Activated T-cell treated with anti-CD3 and anti-CD28 coated beads, Interleukin-2, amount 50 U/mL, for 72 hours (primary cell): ENCODE data around the gene POLA1. TPM values are rescaled to one million over a fixed set of nuclear protein-coding genes. Genes with fewer than 3 reads are reported as not detected.
"Not testable (repeated sequence)": the region's sequence is repeated elsewhere in the genome, so short reads cannot be mapped to it uniquely, and the experiment has no call there.

Experiments used
- ATAC-seq, 2 donors: fragments of 150-1000 bp; cut with Tn5 transposase; replicated peaks in 1 of 2; 2 replicates each; pipeline ENCODE4 v1.10.0; 2021; ENCODE audit warnings: moderate library complexity in 2 of 2, mild to moderate bottlenecking in 1 of 2
- DNase-seq, 2 donors: peaks; one replicate each; pipeline ENCODE4 v3.0.0; 2021 to 2022; ENCODE audit warnings: mixed read lengths in 1 of 2
- H3K27ac Mint-ChIP-seq: one replicate; pipeline ENCODE4 v1.8.0; 2022; ENCODE audit warnings: mild to moderate bottlenecking, moderate library complexity, mixed read lengths
- H3K27me3 Mint-ChIP-seq: one replicate; pipeline ENCODE4 v1.8.0; 2022; ENCODE audit warnings: low read depth, mixed read lengths
- H3K36me3 Mint-ChIP-seq, 2 donors: one replicate each; pipeline ENCODE4 v1.8.0; 2022; ENCODE audit warnings: mixed read lengths in 2 of 2, mild to moderate bottlenecking in 1 of 2; ENCODE audit not compliant: insufficient read depth in 2 of 2
- H3K4me1 Mint-ChIP-seq: one replicate; pipeline ENCODE4 v1.8.0; 2022; ENCODE audit warnings: low read depth, mixed read lengths
- H3K4me3 Mint-ChIP-seq, 2 donors: one replicate each; pipeline ENCODE4 v1.8.0; 2022; ENCODE audit warnings: mild to moderate bottlenecking in 2 of 2, mixed read lengths in 2 of 2, moderate library complexity in 2 of 2
- H3K9me3 Mint-ChIP-seq, 2 donors: one replicate each; pipeline ENCODE4 v1.8.0; 2022; ENCODE audit warnings: mixed read lengths in 2 of 2
- total RNA-seq, 2 donors: library from RNA; stranded (reverse); gene quantifications; one replicate each; pipeline ENCODE4 v1.2.3, GENCODE V29; 2022

Gene POLA1
- total RNA-seq, 2 donors from 2014 or later = 26.7 to 29.9 TPM

DNA sequence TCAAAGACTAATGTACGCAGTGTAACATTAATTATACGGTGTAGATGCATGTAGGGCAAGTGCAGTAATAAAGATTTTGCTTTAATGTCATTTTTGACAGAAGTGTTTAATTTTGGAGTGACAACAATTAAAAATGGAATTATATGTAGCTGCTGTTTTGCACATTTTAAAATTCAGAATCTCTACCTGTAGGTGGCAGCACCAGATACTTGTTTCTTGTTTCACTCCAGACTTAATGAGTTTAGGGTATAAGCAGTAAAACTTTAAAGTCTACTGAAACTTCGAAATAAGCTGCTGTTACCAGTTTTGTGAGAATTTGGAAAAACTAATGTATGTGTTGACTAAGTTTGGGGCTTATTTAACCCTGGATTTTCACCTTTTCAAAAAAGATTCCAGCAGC is 144.9 kb downstream of the POLA1 start:
- Mint-ChIP-seq H3K4me3 (no peak overlapping the region), H3K27ac (no peak overlapping the region), H3K27me3 (no peaks in the 10 kb centered on the region), H3K36me3 (peaks cover 0 to 4% of the 10 kb centered on the region in 2 donors), H3K9me3 (no peaks in the 10 kb centered on the region), H3K4me1 (no peaks in the 10 kb centered on the region)
- no peak for ATAC-seq
- DNase-seq = peak; percentile 1 to 8

DNA sequence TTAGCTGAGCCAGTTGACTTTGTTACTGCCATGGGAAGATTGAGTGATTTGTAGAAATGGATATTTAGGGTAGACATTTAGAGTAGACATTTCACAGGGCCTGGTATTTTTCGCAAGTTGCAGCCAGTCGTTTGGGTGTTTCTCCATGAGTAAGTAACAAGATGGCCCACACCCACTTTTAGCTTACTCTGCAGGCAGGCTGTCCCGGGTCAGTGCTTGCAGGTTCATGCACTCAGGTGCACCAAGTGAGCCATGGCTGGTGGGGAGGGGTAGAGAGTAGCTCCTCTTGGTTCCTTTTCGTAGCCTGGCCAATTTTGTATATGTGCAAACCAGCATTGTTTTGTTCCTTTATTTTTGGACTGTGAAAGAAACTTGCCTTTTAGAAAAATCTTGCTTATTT is 145.6 kb downstream of the POLA1 start:
- ATAC-seq (no peak), DNase-seq (no peak)
- no peak overlapping the region for H3K4me3 Mint-ChIP-seq
- H3K4me1 Mint-ChIP-seq = no peaks in the 10 kb centered on the region
- H3K27ac Mint-ChIP-seq = no peak overlapping the region
- peaks cover 0 to 4% of the 10 kb centered on the region in 2 donors for H3K36me3 Mint-ChIP-seq
- H3K9me3 Mint-ChIP-seq = no peaks in the 10 kb centered on the region
- H3K27me3 Mint-ChIP-seq = no peaks in the 10 kb centered on the region

DNA sequence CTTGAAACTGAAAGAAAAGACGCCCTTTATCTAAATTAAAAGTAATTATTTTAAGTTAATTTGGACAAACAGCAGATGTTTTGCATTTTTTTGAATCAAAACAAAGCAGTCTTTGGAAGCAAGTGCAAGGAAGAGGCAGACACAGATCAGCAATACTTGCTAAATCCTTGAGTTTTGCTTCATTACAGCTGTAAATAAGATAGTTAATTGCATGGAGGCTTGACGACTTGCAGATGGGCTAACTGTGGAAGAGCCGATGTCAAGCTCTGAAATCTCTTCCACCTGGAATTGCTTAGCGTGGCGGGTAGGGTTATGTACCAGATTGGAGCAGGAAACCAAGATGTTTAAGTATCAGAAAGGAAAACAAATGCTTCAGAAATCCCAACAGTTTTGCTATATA is 148.8 kb downstream of the POLA1 start:
- Mint-ChIP-seq H3K4me3 (no peak overlapping the region), H3K27ac (no peak overlapping the region), H3K9me3 (no peaks in the 10 kb centered on the region), H3K36me3 (peaks cover 0 to 7% of the 10 kb centered on the region in 2 donors), H3K27me3 (no peaks in the 10 kb centered on the region), H3K4me1 (no peaks in the 10 kb centered on the region)
- no peak for DNase-seq
- no peak for ATAC-seq

DNA sequence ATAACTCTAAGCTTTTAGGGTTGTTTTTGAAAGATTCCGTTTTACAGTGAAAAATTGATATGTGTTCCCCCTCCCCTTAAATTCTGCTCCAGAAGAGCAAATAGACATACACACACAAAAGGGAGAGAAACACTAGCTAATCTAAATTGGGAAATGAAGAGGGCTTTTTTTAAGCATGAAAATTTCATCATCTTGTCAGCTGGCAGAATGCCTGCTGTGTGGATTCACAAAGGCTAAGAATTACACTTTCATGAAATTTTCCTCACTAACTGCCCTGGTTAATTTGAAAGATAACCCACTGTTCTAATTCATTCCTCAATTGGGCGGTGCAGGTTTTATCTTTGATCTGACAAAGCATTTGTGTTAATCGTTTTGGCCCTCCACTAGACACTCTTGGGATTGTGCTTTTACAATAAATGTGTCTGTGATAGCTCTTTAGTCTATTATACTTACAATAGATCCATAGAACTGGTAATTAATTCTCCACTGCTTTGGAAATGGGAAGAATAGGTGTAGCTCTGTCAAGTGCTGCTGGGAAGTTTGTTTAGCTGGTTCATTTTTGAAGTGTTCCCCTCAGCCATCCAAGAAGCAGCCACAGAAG is 152.9 kb downstream of the POLA1 start:
- H3K4me1 Mint-ChIP-seq = no peaks in the 10 kb centered on the region
- H3K27me3 Mint-ChIP-seq = no peaks in the 10 kb centered on the region
- no peak for DNase-seq
- no peak for ATAC-seq
- H3K4me3 Mint-ChIP-seq = no peak overlapping the region
- peaks cover under 1 to 5% of the 10 kb centered on the region in 2 donors for H3K36me3 Mint-ChIP-seq
- H3K27ac Mint-ChIP-seq = no peak overlapping the region
- H3K9me3 Mint-ChIP-seq = no peaks in the 10 kb centered on the region

DNA sequence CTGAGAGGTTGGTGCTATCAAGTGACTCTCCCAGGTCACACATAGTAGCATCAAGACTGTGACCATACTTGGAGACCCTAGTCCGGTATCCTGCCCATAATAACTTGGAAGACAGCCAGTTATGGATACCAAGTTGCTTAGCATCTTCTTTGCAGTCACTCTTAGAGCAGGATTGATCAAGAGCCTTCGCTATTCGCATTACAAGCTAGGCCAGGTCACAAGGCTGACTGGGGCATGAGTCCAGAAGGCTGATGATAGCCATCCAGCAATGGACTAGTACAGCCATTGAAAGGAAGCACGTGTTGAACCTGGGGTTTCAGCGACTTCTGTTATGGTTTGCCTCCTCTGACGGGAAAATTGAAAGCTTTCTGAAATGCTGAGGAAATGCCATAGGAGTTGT is 157.6 kb downstream of the POLA1 start:
- ATAC-seq (no peak), DNase-seq (no peak)
- H3K36me3 Mint-ChIP-seq = peaks cover 4 to 7% of the 10 kb centered on the region in 2 donors
- no peak overlapping the region for H3K27ac Mint-ChIP-seq
- no peaks in the 10 kb centered on the region for H3K9me3 Mint-ChIP-seq
- no peaks in the 10 kb centered on the region for H3K27me3 Mint-ChIP-seq
- no peak overlapping the region for H3K4me3 Mint-ChIP-seq
- no peaks in the 10 kb centered on the region for H3K4me1 Mint-ChIP-seq

DNA sequence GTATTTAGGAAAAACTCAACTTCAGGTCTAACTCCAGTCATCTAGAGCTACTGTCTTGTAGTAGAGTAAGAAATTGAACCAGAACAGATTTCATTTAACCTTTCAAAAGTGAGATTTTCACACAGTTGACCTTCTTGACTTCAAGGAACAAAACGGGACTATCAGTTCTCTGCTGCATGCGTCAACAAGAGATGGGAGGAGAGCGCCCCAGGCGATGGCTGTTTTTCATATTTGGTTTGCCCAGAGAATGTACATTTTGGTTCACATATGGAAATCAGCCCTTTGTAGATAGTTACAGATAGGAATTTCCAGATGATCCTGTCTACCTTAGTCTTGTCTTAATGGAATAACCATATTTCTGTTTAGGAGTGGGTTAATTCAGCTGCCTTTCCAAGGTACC is 158.1 kb downstream of the POLA1 start:
- H3K36me3 Mint-ChIP-seq = peaks cover 4 to 7% of the 10 kb centered on the region in 2 donors
- ATAC-seq (no peak), DNase-seq (no peak)
- H3K27ac Mint-ChIP-seq = no peak overlapping the region
- no peaks in the 10 kb centered on the region for H3K4me1 Mint-ChIP-seq
- no peaks in the 10 kb centered on the region for H3K27me3 Mint-ChIP-seq
- H3K9me3 Mint-ChIP-seq = no peaks in the 10 kb centered on the region
- H3K4me3 Mint-ChIP-seq = no peak overlapping the region

DNA sequence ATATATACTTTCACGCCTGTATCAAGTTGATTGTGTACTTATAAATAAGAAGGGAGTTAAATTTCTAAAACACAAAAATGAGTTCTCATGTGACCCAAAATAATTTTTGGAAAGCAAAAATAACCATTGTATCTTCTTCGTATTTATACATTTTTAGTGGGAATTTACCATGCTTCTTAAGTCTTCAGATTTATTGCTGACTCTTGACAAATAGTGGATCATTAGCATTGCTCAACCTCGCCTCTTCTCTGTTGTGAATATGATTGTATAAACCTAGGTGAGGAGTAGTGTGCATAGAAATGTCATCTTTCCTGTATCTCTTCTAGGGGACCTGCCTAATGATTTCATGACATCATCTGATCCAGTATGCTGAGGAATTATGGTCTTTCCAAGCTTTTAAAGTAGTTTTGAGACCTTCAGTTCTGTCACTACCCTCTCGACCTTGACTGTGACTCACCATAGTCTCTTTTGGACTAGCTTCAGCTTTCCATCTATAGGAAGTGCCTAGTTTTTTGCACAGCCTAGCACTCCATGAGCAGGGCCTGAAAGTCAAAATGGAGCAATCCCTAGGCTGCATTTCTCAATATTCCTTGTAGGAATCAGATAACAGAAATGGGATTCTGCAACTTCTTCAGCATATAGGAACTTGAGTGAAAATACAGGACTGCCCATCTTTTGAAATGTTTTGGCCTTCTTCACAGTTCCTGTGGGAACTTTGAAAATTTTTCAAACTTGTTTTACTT is 164.5 kb downstream of the POLA1 start:
- Mint-ChIP-seq H3K4me1 (no peaks in the 10 kb centered on the region), H3K27me3 (peaks cover 5% of the 10 kb centered on the region), H3K36me3 (peaks cover 4 to 6% of the 10 kb centered on the region in 2 donors), H3K4me3 (no peak overlapping the region), H3K9me3 (no peaks in the 10 kb centered on the region), H3K27ac (no peak overlapping the region)
- DNase-seq (no peak), ATAC-seq (no peak)

DNA sequence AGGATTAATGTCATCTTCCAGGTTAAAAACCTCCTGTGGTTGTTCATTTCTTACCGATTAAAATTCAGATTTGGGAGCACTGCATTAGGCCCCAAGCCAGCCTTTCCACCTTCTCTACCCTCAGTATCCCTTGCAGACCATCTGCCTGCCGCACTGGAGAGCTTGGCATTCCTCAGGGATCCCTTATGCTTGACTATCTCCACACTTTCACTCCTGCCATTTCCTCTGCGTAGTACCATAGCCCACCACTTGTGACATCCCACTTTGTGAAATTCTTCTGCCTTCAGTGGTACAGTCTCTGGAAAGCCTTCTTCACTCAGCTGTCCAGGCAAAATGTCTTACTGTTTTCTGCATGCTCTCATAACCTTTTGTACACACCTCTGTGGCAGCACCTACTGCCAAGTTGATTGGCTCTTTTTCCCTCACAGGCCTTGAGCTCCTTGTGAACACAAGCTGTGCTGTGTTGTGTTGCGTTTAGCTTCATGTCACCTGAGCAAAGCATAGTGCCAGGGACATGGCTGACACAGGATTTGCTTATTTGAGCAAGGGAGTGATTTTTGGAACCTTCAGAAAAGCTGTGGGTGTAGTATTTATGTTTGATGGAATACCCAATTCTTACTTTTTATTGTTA is 165.6 kb downstream of the POLA1 start:
- Mint-ChIP-seq H3K9me3 (peaks cover 0 to 1% of the 10 kb centered on the region in 2 donors), H3K4me3 (no peak overlapping the region), H3K27ac (no peak overlapping the region), H3K4me1 (no peaks in the 10 kb centered on the region), H3K36me3 (peaks cover 6% of the 10 kb centered on the region in 2 donors), H3K27me3 (peaks cover 5% of the 10 kb centered on the region)
- no peak for DNase-seq
- ATAC-seq = no peak

DNA sequence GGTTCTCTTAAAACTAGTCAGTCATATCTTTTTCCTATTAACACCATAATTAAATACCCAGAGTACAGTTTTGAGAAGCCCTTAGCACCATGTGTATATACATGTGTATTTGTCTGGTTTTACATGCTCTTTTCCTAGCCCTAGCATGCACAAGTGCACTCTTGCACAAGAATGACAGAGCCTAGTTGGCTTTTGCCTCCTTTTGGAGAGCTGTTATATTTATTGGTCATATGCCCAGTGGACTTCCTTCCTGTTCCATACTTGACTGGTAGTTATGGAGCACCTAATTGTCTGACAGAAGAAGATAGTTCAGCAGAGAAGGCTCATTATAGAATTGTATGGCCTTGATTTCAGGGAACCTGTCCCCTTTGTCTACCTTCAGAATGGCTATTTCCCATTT is 166.4 kb downstream of the POLA1 start:
- H3K4me3 Mint-ChIP-seq = no peak overlapping the region
- H3K4me1 Mint-ChIP-seq = no peaks in the 10 kb centered on the region
- peaks cover 3 to 6% of the 10 kb centered on the region in 2 donors for H3K36me3 Mint-ChIP-seq
- peaks cover 5% of the 10 kb centered on the region for H3K27me3 Mint-ChIP-seq
- H3K9me3 Mint-ChIP-seq = peaks cover 0 to 1% of the 10 kb centered on the region in 2 donors
- H3K27ac Mint-ChIP-seq = no peak overlapping the region
- DNase-seq (no peak), ATAC-seq (no peak)

DNA sequence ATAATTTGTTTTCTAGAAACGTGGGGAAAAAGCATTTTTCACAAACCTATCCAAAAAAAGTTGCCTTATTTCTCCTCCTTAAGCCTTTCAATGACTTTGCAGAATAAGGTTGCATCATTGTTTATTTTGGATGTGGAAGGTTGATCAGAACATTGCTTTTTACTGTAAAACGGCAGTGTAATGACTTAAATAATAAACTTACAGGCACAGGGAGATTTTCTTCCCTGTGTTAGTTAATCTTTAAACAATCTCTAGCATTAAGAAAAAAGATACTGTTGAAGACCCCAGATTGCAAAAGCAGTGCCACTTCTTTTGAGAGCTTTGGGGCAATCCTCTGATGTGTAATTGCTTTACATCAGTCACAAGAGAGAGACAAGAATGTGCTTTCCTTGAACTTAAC is 168.6 kb downstream of the POLA1 start:
- H3K27ac Mint-ChIP-seq = no peak overlapping the region
- peaks cover 0 to 1% of the 10 kb centered on the region in 2 donors for H3K9me3 Mint-ChIP-seq
- no peaks in the 10 kb centered on the region for H3K4me1 Mint-ChIP-seq
- DNase-seq = no peak
- H3K4me3 Mint-ChIP-seq = no peak overlapping the region
- no peak for ATAC-seq
- peaks cover 5% of the 10 kb centered on the region for H3K27me3 Mint-ChIP-seq
- H3K36me3 Mint-ChIP-seq = peaks cover 3 to 6% of the 10 kb centered on the region in 2 donors

DNA sequence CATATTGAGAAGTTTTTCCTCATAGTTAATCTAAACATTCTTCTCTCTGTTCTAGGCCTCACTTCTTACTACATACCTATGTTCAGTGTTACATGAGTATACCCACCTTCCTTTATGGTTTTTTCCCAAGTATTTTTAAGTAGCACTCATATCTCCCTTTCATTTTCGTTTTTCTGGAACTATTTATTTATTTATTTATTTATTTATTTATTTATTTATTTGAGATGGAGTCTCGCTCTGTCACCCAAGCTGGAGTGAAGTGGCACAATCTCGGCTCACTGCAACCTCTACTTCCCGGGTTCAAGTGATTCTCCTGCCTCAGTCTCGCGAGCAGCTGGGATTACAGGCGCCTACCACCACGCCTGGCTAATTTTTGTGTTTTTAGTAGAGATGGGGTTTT is 170.1 kb downstream of the POLA1 start:
- not testable (repeated sequence) for H3K4me1 Mint-ChIP-seq, H3K27ac Mint-ChIP-seq, H3K4me3 Mint-ChIP-seq, H3K36me3 Mint-ChIP-seq, H3K9me3 Mint-ChIP-seq, H3K27me3 Mint-ChIP-seq, DNase-seq, ATAC-seq

DNA sequence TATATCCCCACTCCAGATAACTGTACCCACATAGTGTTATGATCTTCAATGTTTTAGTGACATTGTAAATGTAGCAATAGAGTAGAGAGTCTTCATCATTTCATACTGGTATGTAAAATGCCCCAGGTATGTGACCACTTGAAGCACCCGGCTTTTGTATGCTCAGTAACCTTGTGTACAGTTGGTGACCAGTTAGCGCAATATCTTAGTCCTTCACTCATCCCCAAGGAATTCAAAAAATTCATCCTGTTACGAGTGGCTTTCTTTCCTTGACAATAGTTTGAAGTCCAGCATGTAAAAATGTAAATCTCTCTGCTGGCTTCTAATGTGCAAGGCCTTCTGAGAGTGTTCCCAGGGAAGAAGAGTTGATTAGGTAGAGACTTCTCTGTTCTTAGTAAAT is 176.4 kb downstream of the POLA1 start:
- ATAC-seq (no peak), DNase-seq (no peak)
- Mint-ChIP-seq H3K4me3 (no peak overlapping the region), H3K4me1 (no peaks in the 10 kb centered on the region), H3K36me3 (peaks cover 0 to 8% of the 10 kb centered on the region in 2 donors), H3K9me3 (no peaks in the 10 kb centered on the region), H3K27ac (no peak overlapping the region), H3K27me3 (no peaks in the 10 kb centered on the region)

DNA sequence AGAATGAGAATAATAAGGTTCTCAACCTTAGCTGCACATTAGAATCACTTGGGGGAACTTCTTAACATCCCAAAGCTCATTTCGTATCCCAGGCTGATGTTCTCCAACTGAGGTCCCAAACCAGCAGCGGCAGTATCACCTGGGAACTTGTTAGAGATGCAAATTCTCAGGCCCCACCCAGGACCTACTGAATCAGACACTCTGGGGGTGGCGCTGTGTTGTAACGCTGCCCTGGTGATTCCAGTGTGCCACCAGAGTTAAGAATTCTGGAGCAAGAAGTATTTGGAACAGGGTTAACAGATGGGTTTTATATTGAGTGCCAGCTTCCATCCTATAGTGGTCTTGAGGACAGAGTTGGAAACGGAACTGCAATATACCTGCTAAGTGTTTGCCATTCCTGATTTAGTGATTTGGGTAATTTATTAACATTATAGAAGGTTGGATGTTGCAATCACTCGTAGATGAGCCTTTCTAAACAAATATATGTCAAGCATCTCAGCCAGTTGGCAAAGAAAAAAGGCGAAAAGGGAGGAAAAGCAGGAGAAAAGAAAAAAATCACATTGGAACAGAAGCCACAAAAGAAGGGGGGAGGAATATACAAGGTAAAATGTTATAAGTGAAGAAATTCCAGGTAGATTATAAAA is 181.0 kb downstream of the POLA1 start:
- no peak overlapping the region for H3K27ac Mint-ChIP-seq
- no peak for ATAC-seq

More for the DNA sequence above, 181.0 kb downstream of the POLA1 start:
- Mint-ChIP-seq H3K4me3 (no peak overlapping the region), H3K4me1 (no peaks in the 10 kb centered on the region), H3K9me3 (no peaks in the 10 kb centered on the region), H3K27me3 (no peaks in the 10 kb centered on the region), H3K36me3 (peaks cover 0 to 5% of the 10 kb centered on the region in 2 donors)
- no peak for DNase-seq
